ENCODE measurements around the gene MOB1A. TPM values are rescaled to one million over a fixed set of nuclear protein-coding genes. Genes with fewer than 3 reads are reported as not detected.
"Not testable (repeated sequence)": the region's sequence is repeated elsewhere in the genome, so short reads cannot be mapped to it uniquely, and the experiment has no call there.

The MOB1A gene
- total RNA-seq, 1 donor from 2014 or later = 60.5 TPM

GRCh38 chr2:74194799-74195198 lies 16.1 kb upstream of the MOB1A start:
- Mint-ChIP-seq H3K27me3 (ENCODE audit: unreplicated experiment) (peaks cover 13% of the 10 kb centered on the region), H3K4me1 (ENCODE audit: low read depth, unreplicated experiment) (peaks cover 2% of the 10 kb centered on the region), H3K4me3 (ENCODE audit: unreplicated experiment) (no peak overlapping the region), H3K9me3 (ENCODE audit: unreplicated experiment) (peaks cover 15% of the 10 kb centered on the region), H3K36me3 (ENCODE audit: unreplicated experiment) (peaks cover 4% of the 10 kb centered on the region), H3K27ac (ENCODE audit: unreplicated experiment) (no peak overlapping the region)
- no peak for TF ChIP-seq CTCF (IDR thresholded peaks at IDR 0.05; ENCODE audit: partially characterized antibody, unreplicated experiment)
- DNase-seq = no peak

GRCh38 chr2:74191596-74192380 lies 13.1 kb upstream of the MOB1A start:
- Mint-ChIP-seq H3K4me3 (ENCODE audit: unreplicated experiment) (no peak overlapping the region), H3K36me3 (ENCODE audit: unreplicated experiment) (no peaks in the 10 kb centered on the region), H3K27ac (ENCODE audit: unreplicated experiment) (no peak overlapping the region), H3K4me1 (ENCODE audit: low read depth, unreplicated experiment) (no peaks in the 10 kb centered on the region), H3K9me3 (ENCODE audit: unreplicated experiment) (no peaks in the 10 kb centered on the region), H3K27me3 (ENCODE audit: unreplicated experiment) (peaks cover 3% of the 10 kb centered on the region)
- no peak for DNase-seq
- TF ChIP-seq CTCF (IDR thresholded peaks at IDR 0.05; ENCODE audit: partially characterized antibody, unreplicated experiment) = no peak

DNA sequence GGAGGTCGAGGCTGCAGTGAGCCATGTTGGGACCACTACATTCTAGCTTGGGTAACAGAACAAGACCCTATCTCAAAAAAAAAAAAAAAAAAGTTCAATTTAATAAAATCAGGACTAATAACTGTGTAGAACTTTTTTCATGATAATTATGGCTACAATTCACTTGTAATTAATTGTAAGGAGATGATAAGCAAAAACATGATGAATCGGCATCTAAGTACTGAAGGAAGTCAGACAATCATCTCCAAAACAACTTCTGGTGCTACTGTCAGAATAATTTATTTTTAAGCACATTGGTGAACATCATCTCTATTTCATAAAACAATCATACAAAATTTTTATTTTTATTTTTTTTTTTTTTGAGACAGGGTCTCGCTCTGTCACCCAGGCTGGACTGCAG lies 10.0 kb upstream of the MOB1A start:
- DNase-seq = no peak
- H3K27me3 Mint-ChIP-seq (ENCODE audit: unreplicated experiment) = peaks cover 1% of the 10 kb centered on the region
- H3K9me3 Mint-ChIP-seq (ENCODE audit: unreplicated experiment) = no peaks in the 10 kb centered on the region
- H3K4me3 Mint-ChIP-seq (ENCODE audit: unreplicated experiment) = no peak overlapping the region
- peaks cover 2% of the 10 kb centered on the region for H3K4me1 Mint-ChIP-seq (ENCODE audit: low read depth, unreplicated experiment)
- no peak overlapping the region for H3K27ac Mint-ChIP-seq (ENCODE audit: unreplicated experiment)
- TF ChIP-seq CTCF (IDR thresholded peaks at IDR 0.05; ENCODE audit: partially characterized antibody, unreplicated experiment) = no peak
- H3K36me3 Mint-ChIP-seq (ENCODE audit: unreplicated experiment) = no peaks in the 10 kb centered on the region

GRCh38 chr2:74188018-74188601 lies 9.4 kb upstream of the MOB1A start:
- Mint-ChIP-seq H3K36me3 (ENCODE audit: unreplicated experiment) (no peaks in the 10 kb centered on the region), H3K4me3 (ENCODE audit: unreplicated experiment) (no peak overlapping the region), H3K4me1 (ENCODE audit: low read depth, unreplicated experiment) (peaks cover 2% of the 10 kb centered on the region), H3K9me3 (ENCODE audit: unreplicated experiment) (no peaks in the 10 kb centered on the region), H3K27ac (ENCODE audit: unreplicated experiment) (peak overlapping the region; percentile 4), H3K27me3 (ENCODE audit: unreplicated experiment) (peaks cover 1% of the 10 kb centered on the region)
- no peak for DNase-seq
- no peak for TF ChIP-seq CTCF (IDR thresholded peaks at IDR 0.05; ENCODE audit: partially characterized antibody, unreplicated experiment)

- H3K4me3 Mint-ChIP-seq (ENCODE audit: unreplicated experiment); H3K4me1 Mint-ChIP-seq (ENCODE audit: low read depth, unreplicated experiment); H3K36me3 Mint-ChIP-seq (ENCODE audit: unreplicated experiment); DNase-seq; H3K9me3 Mint-ChIP-seq (ENCODE audit: unreplicated experiment); H3K27me3 Mint-ChIP-seq (ENCODE audit: unreplicated experiment); H3K27ac Mint-ChIP-seq (ENCODE audit: unreplicated experiment): not testable (repeated sequence)
Observed at GRCh38 chr2:74186706-74187105, 8.0 kb upstream of the MOB1A start.
